HG03066 (cell line): ENCODE measurements around the gene MSLN.
"Not testable (repeated sequence)": the region's sequence is repeated elsewhere in the genome, so short reads cannot be mapped to it uniquely, and the experiment has no call there.

Source experiments
- ATAC-seq: cut with Tn5 transposase; IDR thresholded peaks from one replicate; pipeline ENCODE4 v1.9.1; 2021; ENCODE audit warnings: low read depth; ENCODE audit not compliant: unreplicated experiment

MSLN gene

GRCh38 chr16:734208-734980 lies 26.1 kb upstream of the MSLN start:
- ATAC-seq, result no peak

- ATAC-seq, result no peak
Measured at GRCh38 chr16:734981-735881, 25.3 kb upstream of the MSLN start.

GRCh38 chr16:735982-736453 lies 24.5 kb upstream of the MSLN start:
- ATAC-seq, result peak; percentile 39

- no peak for ATAC-seq
Measured at GRCh38 chr16:736936-737481, 23.5 kb upstream of the MSLN start.

GRCh38 chr16:739560-740458 lies 20.7 kb upstream of the MSLN start:
- ATAC-seq, result no peak

- ATAC-seq, result no peak
Measured at GRCh38 chr16:740459-740763, 20.1 kb upstream of the MSLN start.

DNA sequence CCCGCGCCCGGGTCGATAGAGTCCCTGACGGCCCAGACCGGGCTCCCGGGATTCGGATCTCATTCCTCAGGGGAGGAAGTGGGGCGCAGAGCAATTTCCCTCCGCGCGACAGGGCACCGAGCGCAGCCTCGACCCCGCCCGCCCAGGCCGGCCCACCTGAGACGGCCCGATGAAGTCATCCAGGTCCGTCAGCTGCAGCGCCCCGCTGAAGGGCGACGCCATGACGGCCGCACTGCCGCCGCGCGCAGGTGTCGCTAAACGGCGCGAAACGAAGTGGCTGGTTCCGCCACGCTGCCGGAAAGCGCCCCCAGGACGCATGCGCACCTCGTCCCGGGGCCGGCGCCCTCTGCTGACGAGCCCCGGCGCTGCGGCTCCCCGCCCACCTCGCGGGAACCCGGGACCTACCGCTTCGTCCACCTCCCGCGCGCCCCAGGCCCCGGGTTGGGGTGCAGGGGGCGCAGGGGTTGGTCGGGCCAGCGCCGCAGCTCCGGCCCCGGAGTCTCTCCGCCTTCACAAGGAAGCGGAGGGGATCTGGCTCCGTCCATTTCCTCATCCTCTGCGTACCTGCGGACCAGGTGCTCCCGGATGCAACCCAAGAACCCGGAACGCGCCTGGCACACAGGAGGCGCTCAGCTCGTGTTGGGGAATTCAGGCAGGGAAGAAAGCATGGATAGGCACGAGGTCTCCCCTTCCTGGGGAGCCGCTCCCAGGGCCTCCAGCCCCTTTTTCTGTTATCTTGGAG lies 19.6 kb upstream of the MSLN start, which contains the start of gene CIAO3:
CIAO3 (minus strand) TSS at position 234 of the 742 bp plus-strand sequence; CDS start at position 222, 12 bp downstream.
- ATAC-seq, result peak; percentile 44

DNA sequence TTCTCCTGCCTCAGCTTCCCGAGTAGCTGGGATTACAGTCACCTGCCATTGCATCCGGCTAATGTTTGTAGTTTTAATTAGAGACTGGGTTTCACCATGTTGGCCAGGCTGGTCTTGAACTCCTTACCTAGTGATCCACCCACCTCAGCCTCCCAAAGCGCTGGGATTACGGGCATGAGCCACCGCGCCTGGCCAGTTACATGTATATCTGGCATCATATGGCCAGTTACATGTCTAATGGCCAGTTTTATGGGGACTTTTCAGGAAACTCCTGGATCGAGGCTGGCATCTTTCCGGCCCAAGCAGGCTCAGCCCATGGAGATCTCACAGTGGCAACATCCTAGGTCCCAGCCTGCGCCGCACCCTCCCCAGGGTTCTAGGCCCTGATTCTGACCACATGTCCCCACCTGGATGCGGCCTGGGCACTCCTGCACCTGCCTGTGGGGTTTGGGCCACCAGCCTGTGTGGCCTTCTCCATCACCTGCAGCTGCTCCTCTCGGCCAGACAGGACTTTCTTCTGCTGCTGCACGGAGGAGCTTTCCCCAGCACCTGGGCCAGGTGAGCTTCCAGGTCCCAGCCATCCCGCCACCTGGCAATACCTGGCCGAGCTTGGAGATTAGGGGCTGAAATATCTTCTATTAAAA lies 18.4 kb upstream of the MSLN start:
- ATAC-seq, result no peak

- not testable (repeated sequence) for ATAC-seq
Measured at GRCh38 chr16:742894-743293, 17.6 kb upstream of the MSLN start.

- no peak for ATAC-seq
Measured at GRCh38 chr16:743794-744500, 16.6 kb upstream of the MSLN start.

GRCh38 chr16:745739-746138 lies 14.8 kb upstream of the MSLN start:
- ATAC-seq, result no peak

GRCh38 chr16:746637-747036 lies 13.9 kb upstream of the MSLN start:
- ATAC-seq, result no peak

GRCh38 chr16:747978-748746 lies 12.4 kb upstream of the MSLN start:
- no peak for ATAC-seq

GRCh38 chr16:749010-749409 lies 11.5 kb upstream of the MSLN start:
- no peak for ATAC-seq

GRCh38 chr16:750485-750884 lies 10.0 kb upstream of the MSLN start:
- ATAC-seq, result no peak

- no peak for ATAC-seq
Measured at GRCh38 chr16:751152-752006, 9.2 kb upstream of the MSLN start.

DNA sequence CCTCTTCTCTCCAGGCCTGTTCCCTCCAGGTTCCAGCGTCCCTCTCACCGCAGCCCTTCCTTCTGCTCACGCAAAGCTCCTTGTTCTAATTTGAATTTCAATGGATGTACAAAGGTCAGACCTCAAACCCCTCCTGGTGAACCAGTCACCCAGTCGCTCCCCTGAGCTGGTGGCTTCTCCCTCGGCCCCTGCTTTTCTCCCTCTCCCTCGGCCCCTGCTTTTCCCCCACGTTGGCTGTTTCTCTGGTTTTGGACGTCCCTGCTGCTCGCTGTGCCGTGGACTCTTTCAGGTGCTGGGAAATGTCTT lies 8.6 kb upstream of the MSLN start:
- ATAC-seq, result no peak
